ENCODE data around the gene RPS15.

Gene RPS15

GRCh38 chr19:1481893-1482360, 43.7 kb downstream of the RPS15 start:
- Mint-ChIP-seq H3K4me3 (no peak overlapping the region), H3K9me3 (no peaks in the 10 kb centered on the region), H3K4me1 (peaks cover 6% of the 10 kb centered on the region), H3K27ac (no peak overlapping the region), H3K27me3 (ENCODE audit: low read depth) (peaks cover 9% of the 10 kb centered on the region), H3K36me3 (ENCODE audit: low read depth) (no peaks in the 10 kb centered on the region)
- TF ChIP-seq, protein P1, sequence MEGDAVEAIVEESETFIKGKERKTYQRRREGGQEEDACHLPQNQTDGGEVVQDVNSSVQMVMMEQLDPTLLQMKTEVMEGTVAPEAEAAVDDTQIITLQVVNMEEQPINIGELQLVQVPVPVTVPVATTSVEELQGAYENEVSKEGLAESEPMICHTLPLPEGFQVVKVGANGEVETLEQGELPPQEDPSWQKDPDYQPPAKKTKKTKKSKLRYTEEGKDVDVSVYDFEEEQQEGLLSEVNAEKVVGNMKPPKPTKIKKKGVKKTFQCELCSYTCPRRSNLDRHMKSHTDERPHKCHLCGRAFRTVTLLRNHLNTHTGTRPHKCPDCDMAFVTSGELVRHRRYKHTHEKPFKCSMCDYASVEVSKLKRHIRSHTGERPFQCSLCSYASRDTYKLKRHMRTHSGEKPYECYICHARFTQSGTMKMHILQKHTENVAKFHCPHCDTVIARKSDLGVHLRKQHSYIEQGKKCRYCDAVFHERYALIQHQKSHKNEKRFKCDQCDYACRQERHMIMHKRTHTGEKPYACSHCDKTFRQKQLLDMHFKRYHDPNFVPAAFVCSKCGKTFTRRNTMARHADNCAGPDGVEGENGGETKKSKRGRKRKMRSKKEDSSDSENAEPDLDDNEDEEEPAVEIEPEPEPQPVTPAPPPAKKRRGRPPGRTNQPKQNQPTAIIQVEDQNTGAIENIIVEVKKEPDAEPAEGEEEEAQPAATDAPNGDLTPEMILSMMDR (IDR thresholded peaks at IDR 0.05; ENCODE audit: unreplicated experiment in 3 of 3), result no peak

DNA sequence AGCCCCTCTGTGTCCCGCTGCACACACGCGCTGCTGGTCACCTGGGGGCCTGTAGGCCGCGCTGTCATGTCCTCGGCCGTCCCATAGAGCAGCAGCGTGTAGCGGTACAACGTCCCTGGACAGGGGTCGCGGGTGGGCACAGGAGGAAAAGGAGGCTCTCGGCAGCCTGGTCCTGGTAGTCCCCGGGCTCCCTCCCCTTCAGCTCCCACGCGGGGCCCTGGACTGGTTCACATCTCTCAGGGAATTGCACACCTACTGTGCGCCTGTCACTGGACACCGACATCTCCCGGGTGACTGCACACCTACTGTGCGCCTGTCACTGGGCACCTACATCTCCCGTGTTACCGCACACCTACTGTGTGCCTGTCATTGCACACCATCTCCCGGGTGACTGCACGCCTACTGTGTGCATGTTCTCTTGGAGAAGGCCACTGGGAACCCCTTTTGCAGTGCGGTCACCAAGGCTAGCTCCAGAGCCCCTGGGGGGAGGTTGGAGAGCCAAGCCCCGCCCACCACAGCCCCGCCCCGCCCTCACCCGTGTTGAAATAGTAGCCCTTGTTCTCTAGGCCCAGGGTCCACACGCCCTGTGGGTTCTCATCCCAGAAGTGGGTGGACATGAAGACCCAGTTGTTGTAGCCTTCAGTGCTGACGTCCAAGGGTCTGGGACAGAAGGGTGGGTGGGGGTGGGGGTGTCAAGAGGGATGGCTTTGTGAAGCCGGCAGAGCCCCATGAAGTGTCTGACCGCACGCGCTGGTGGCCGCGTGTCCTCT, 44.4 kb downstream of the RPS15 start:
- Mint-ChIP-seq H3K4me3 (peak overlapping the region in 1 of 3 experiments; percentile 29), H3K36me3 (ENCODE audit: low read depth) (no peaks in the 10 kb centered on the region), H3K4me1 (peaks cover 6% of the 10 kb centered on the region), H3K9me3 (no peaks in the 10 kb centered on the region), H3K27me3 (ENCODE audit: low read depth) (peaks cover 3% of the 10 kb centered on the region), H3K27ac (no peak overlapping the region)
- TF ChIP-seq, protein P1 (IDR thresholded peaks at IDR 0.05; ENCODE audit: unreplicated experiment in 3 of 3), result no peak

DNA sequence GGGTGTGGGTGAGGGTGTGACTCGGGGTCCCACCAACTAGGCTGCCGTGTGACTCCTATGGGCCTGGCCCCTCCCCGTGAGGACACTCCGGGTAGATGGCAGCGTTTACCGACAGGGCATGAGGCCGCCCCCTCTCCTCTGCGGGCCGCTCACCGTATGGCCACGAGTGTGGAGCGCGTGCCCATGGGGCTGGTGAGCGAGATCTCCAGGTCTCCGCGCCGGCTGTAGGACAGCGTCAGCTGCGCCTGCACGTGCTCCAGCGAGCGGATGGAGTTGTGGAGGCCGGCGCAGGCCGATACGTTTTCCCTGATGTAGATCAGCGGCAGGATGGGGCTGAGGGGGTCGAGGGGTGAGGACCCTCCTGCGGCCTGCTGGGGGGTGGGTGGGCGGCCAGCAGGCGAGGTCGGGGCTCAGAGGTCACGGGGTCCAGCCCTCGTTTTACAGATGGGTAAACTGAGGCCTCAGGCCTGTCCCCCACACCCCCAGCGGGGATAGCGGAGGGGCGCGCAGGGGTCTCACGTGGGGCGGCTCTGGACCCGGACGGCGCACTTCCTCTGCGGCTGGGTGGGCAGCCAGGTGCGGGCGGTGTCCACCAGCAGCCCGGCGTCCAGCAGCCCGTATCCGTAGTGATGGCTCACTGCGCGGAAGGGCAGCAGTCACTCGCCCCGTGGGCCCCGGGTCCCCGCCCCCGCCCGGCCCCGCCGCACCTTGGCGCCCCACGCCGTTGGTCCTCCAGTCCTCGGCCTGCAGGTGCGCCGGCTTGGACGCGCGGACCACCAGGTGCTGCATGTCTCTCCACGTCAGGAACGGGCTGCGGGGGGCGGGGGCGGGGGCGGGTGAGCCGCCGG, 45.2 kb downstream of the RPS15 start:
- H3K4me1 Mint-ChIP-seq, result peaks cover 6% of the 10 kb centered on the region
- peaks cover 3% of the 10 kb centered on the region for H3K27me3 Mint-ChIP-seq (ENCODE audit: low read depth)
- H3K36me3 Mint-ChIP-seq (ENCODE audit: low read depth), result no peaks in the 10 kb centered on the region
- H3K27ac Mint-ChIP-seq, result no peak overlapping the region
- no peak overlapping the region for H3K4me3 Mint-ChIP-seq
- TF ChIP-seq, protein P1 (IDR thresholded peaks at IDR 0.05; ENCODE audit: unreplicated experiment in 3 of 3), result no peak
- H3K9me3 Mint-ChIP-seq, result no peaks in the 10 kb centered on the region

GRCh38 chr19:1483979-1484428, 45.8 kb downstream of the RPS15 start:
- no peak overlapping the region for H3K27ac Mint-ChIP-seq

GRCh38 chr19:1486720-1487575, 48.8 kb downstream of the RPS15 start:
- Mint-ChIP-seq H3K27ac (no peak overlapping the region), H3K4me1 (peaks cover 4% of the 10 kb centered on the region), H3K27me3 (ENCODE audit: low read depth) (peaks cover 5% of the 10 kb centered on the region), H3K9me3 (no peaks in the 10 kb centered on the region), H3K4me3 (no peak overlapping the region), H3K36me3 (ENCODE audit: low read depth) (no peaks in the 10 kb centered on the region)
- TF ChIP-seq, protein P1 (IDR thresholded peaks at IDR 0.05; ENCODE audit: unreplicated experiment in 3 of 3), result no peak

More at GRCh38 chr19:1483979-1484428, 45.8 kb downstream of the RPS15 start:
- peaks cover 3% of the 10 kb centered on the region for H3K27me3 Mint-ChIP-seq (ENCODE audit: low read depth)
- H3K4me1 Mint-ChIP-seq, result peaks cover 4% of the 10 kb centered on the region
- no peak overlapping the region for H3K4me3 Mint-ChIP-seq
- H3K9me3 Mint-ChIP-seq, result no peaks in the 10 kb centered on the region
- TF ChIP-seq, protein P1 (IDR thresholded peaks at IDR 0.05; ENCODE audit: unreplicated experiment in 3 of 3), result no peak
- H3K36me3 Mint-ChIP-seq (ENCODE audit: low read depth), result no peaks in the 10 kb centered on the region

All from nephron (organoid).